ENCODE measurements around the gene IGF1R.

DNA sequence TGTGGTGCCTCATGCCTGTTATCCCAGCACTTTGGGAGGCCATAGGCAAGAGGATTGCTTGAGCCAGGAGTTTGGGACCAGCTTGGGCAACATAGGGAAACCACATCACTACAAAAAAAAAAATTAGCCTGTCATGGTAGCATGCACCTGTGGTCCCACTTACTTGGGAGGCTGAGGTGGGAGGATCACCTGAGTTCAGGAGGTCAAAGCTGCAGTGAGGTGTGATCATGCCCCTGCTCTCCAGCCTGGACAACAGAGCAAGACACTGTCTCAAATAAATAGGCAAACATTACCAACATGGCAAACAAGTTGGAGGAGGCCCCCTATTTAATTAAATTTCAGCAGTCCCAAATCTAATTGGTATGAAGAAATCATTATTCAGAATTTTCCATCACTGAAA, 215.6 kb downstream of the IGF1R start:
- TF ChIP-seq CTCF (IDR thresholded peaks at IDR 0.05) (no peak), EP300 (IDR thresholded peaks at IDR 0.05) (no peak)
